ENCODE results near the gene ZRANB3.
A peak's percentile ranks its signal among the peaks of the same experiment; 100 is the strongest.
"Not testable (repeated sequence)": the region's sequence is repeated elsewhere in the genome, so short reads cannot be mapped to it uniquely, and the experiment has no call there.

ZRANB3 gene

GRCh38 chr2:135530313-135531230 lies at the start of gene ZRANB3:
TSS of gene ZRANB3 (minus strand) at chr2:135531218.
- peak; percentile 86 to 90 for DNase-seq (ENCODE audit: low read depth in 2 of 2)

GRCh38 chr2:135573620-135574019 lies 42.6 kb upstream of the ZRANB3 start:
- no peak for DNase-seq (ENCODE audit: low read depth in 2 of 2)

DNA sequence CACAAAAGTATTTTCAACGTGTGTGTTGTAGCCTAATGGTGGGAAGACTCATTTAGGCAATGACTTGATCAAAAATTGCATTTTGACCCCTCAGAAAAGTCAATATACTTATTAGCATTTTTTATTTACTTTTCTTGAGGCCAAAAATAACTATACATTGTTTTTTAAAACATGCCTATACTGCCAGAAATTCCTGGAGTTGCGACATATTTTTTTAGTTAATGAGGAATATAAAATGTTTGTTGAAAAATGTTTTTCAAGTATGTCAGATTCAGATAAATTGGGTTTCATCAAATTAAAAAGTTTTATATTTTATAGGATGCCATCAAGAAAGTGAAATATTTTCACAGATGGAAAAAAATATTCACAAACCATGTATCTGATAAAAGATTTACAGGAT lies 39.9 kb upstream of the ZRANB3 start:
- no peak for DNase-seq (ENCODE audit: low read depth in 2 of 2)

- peak in 1 of 2 experiments; percentile 2 for DNase-seq (ENCODE audit: low read depth in 2 of 2)
Measured at GRCh38 chr2:135563793-135564192, 32.8 kb upstream of the ZRANB3 start.

DNA sequence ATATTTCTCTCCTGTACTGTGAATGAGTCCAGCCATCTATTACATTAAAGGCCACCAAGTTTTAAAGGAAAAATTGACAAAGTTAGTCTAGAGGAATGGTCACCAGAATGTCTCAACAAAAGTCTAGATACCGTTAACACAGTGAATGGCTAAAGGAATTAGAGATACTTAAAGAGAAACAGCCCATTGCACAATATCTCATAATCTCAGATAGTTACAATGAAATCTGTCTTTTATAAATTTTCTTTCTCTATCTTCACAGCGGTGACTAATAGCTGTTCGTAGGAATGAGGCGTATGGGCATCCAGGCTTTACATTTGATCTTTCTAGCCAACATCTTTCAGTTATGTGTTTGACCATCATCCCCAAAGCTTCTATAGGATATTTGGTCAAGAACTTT lies 30.9 kb upstream of the ZRANB3 start:
- DNase-seq (ENCODE audit: low read depth in 2 of 2): no peak

- no peak for DNase-seq (ENCODE audit: low read depth in 2 of 2)
Measured at GRCh38 chr2:135557530-135557929, 26.5 kb upstream of the ZRANB3 start.

DNA sequence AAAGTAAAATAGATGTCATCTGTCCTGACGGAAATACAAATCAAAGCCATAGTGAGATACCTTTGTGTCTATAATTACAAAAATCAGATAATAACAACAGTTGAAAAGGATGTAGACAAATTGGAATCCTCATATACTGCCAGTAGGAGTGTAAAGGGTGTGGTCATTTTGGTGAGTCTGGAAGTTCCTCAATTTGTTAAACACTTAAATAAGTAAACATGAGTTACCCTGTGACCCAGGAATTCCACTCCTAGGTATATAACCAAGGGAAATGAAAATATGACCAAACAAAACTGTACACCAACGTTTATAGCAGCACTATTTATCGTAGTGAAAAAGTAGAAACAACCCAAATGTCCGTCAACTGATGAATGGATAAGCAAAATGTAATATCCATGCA lies 24.3 kb upstream of the ZRANB3 start:
- no peak for DNase-seq (ENCODE audit: low read depth in 2 of 2)

- no peak for DNase-seq (ENCODE audit: low read depth in 2 of 2)
Measured at GRCh38 chr2:135552887-135553286, 21.9 kb upstream of the ZRANB3 start.

GRCh38 chr2:135551356-135551755 lies 20.3 kb upstream of the ZRANB3 start:
- no peak for DNase-seq (ENCODE audit: low read depth in 2 of 2)

DNA sequence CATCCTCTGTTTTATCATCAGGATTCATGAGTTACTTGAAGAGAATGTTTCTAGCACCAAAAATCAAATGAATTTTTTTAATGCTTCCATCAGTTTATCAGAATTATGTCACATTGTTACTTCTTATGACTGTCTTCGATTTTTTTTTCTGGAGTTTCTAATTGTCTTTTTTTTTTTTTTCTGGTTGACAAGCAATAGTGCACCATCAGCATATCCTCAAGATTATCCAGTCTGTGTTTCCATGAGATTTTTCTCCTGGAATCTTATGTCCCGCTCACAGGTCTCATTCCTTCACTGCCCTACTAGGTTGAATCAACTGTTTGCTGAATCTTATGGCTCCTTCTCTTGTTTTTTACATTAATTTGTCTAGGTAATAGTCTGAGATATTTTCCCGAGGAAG lies 16.3 kb upstream of the ZRANB3 start:
- no peak for DNase-seq (ENCODE audit: low read depth in 2 of 2)

- DNase-seq (ENCODE audit: low read depth in 2 of 2): no peak
Measured at GRCh38 chr2:135546436-135546835, 15.4 kb upstream of the ZRANB3 start.

DNA sequence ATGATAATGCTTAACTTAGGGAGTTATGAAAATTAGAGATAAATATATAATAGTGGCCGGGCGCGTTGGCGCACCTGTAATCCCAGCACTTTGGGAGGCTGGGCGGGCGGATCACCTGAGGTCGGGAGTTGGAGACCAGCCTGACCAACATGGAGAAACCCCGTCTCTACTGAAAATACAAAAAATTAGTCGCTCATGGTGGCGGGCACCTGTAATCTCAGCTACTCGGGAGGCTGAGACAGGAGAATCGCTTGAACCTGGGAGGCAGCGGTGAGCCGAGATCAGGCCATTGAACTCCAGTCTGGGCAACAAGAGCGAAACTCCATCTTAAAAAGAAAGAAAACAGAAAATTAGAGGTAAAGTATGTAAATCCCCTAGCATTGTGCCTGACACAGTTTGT lies 2.5 kb upstream of the ZRANB3 start:
- not testable (repeated sequence) for DNase-seq (ENCODE audit: low read depth in 2 of 2)

DNA sequence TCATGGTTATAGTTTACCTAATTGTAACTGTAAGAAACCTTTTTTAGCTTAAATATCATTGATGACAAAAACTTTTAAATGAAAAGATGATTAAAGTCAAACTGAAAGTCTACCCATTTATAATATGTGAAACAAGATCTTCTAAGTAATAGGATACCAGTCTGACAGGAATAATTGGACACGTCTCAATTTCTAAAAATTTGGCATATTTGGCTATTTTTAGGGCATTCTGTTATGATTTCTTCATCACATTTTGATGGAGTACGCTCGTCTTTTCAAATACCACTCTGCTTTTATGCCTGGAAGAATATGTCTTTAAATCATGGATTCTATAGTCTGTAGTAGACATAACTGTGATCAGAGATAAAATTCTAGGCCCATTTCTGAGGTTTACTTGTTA lies 1.6 kb upstream of the ZRANB3 start:
- DNase-seq (ENCODE audit: low read depth in 2 of 2): no peak

GRCh38 chr2:135531231-135532197 lies 496 bp upstream of the ZRANB3 start, which contains the start of gene R3HDM1:
TSS of gene R3HDM1 (plus strand) at chr2:135531484. CDS start at chr2:135604846, 73,362 bp downstream.
- DNase-seq (ENCODE audit: low read depth in 2 of 2): peak; percentile 88 to 94

DNA sequence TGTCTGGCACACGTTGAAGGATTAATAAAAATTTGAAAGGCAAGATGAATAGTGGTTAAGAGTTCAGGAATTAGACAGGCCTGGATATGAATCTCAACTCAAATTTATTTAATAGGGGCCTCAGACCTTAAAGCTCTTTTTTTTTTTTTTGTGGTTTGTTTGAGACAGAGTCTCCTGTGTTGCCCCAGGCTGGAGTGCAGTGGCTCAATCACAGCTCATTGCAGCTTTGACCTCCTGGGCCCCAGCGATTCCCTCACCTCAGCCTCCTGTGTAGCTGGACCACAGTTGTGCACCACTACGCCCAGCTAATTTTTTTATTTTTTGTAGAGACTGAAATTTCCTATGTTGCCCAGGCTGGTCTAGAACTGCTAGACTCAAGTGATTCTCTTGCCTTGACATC lies 3.0 kb downstream of the ZRANB3 start:
- DNase-seq (ENCODE audit: low read depth in 2 of 2): no peak

GRCh38 chr2:135525786-135526185 lies 5.2 kb downstream of the ZRANB3 start:
- DNase-seq (ENCODE audit: low read depth in 2 of 2): no peak

DNA sequence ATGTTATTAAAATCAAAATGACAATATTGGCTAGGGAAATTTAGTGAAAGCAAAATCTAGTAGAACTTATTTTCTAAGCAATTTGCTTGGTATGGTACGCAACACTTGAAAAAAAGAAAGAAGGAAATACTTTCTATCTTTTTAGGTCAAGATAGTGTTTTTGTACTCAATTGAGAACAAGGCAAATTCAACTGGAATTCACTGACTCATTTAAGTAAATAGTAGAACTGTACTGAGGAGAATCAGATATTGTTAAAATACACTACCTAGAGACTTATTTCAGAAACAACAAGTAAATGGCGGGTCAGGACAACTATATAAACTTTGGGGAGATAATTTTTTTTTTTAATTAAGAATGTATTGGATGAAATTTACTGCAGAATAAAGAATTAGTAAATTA lies 18.9 kb downstream of the ZRANB3 start:
- DNase-seq (ENCODE audit: low read depth in 2 of 2): no peak

DNA sequence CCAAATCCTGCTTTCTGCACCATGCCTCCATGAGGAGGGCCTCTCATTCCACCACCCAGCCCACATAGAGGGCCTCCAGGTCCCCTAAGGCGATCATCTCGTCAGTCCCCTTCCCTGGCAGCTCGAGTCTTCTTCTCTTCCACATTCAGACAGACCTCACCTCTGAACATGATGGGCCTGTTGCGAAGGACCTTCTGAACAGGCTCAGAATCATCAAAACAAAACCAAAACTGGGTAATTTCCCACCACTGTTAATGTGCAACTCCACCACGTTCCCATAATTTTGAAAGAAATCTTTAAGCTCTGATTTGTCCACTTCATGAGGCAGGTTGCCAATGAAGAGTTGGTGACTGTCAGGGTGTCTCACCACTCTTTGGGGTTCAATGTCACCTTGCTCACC lies 20.4 kb downstream of the ZRANB3 start:
- no peak for DNase-seq (ENCODE audit: low read depth in 2 of 2)

DNA sequence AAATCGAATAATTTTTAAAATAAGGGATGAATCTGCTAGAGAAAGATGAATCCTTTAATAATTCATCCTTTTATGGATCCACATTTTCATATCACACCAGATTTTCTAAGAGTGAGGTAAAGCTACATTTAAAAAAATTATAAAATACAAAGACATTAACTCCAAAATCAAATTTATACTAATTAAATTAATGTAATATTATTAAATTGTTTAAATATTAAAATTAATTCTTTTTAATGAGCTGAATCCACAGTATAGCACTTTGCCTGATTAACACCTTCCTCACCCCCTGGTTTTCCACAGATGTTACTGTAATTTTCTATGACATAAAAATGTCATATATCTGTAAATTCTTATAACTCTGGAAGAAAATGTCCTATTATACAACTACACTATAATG lies 26.2 kb downstream of the ZRANB3 start:
- no peak for DNase-seq (ENCODE audit: low read depth in 2 of 2)

DNA sequence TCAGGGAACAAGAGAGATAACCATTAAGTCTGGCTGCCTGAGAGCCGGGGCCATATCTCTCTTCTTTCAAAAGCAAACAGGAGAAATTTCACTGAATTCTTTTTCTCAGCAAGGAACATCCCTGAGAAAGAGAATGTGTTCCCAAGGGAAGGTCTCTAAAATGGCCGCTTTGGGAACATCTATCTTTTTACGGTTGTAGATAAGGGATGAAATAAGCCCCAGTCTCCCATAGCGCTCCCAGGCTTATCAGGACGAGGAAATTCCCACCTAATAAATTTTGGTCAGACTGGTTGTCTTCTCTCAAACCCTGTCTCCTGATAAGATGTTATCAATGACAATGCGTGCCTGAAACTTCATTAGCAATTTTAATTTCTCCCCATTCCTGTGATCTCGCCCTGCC lies 32.4 kb downstream of the ZRANB3 start:
- not testable (repeated sequence) for DNase-seq (ENCODE audit: low read depth in 2 of 2)

- no peak for DNase-seq (ENCODE audit: low read depth in 2 of 2)
Measured at GRCh38 chr2:135494917-135495316, 36.1 kb downstream of the ZRANB3 start.

DNA sequence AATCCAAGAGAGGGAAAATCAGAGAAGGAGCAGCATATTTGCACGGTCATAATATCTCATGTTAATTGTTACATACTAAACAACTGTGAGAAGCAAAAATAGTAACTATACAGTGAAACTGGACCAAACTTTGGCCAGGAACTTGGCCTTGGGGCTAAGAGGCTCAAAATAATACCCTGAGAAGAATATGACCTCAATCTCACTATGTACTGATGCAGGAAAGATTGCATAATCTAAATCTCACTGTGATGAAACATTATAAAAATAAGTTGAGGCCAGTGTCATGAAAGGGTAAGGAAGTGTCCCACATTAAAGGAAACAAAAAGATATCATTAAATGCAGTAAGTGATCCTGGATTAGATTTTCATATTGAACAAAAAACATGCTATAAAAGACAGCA lies 36.5 kb downstream of the ZRANB3 start:
- no peak for DNase-seq (ENCODE audit: low read depth in 2 of 2)

Measured in stimulated activated CD4-positive, alpha-beta T cell treated with anti-CD3 and anti-CD28 coated beads, Interleukin-12 subunit alpha, Interleukin-12 subunit beta, amount 100 ng/mL, for 24 hours (primary cell).